Keratinocyte (primary cell): ENCODE results near the gene SLC41A3.

ENCODE experiments used
- CTCF ChIP-seq, 3 experiments: IDR thresholded peaks in 1 of 3; conservative IDR thresholded peaks in 1 of 3; optimal IDR thresholded peaks in 1 of 3; 2 replicates in 2 of 3; 3 replicates in 1 of 3; pipeline versions ENCODE3 to v1.5.1; 2011; ENCODE audit warnings: low read length in 3 of 3, mild to moderate bottlenecking in 3 of 3, moderate library complexity in 2 of 3, control low read depth in 1 of 3, inconsistent platforms in 1 of 3; ENCODE audit not compliant: insufficient read depth in 2 of 3; ENCODE audit errors: extremely low read depth in 1 of 3
- EZH2 ChIP-seq: IDR thresholded peaks from one replicate; pipeline ENCODE4 v1.6.1; 2012; ENCODE audit warnings: inconsistent platforms, mild to moderate bottlenecking, low read length, moderate library complexity

- TF ChIP-seq CTCF (optimal IDR thresholded peaks at IDR 0.05 in 1 of 3, IDR thresholded peaks at IDR 0.05 in 1 of 3, conservative IDR thresholded peaks at IDR 0.05 in 1 of 3; ENCODE audit: extremely low read depth in 1 of 3, insufficient read depth in 2 of 3, low read length in 3 of 3) (no peak), EZH2 (no peak)
These were observed 13.9 kb upstream of the SLC41A3 start for GRCh38 chr3:126097801-126098200.
